Measurements from ENCODE around the gene MVB12B. TPM values are rescaled to one million over a fixed set of nuclear protein-coding genes. Genes with fewer than 3 reads are reported as not detected.

Gene MVB12B
- total and polyA plus RNA-seq, 2 of the 13 experiments (the other 11 are each of a cell fraction or from before 2014, with no cell fraction given), result 12.1 to 30.1 TPM

- Histone ChIP-seq H3K4me1 (ENCODE audit: insufficient read depth, low read length) (peaks cover 91% of the 10 kb centered on the region), H3K9me3 (ENCODE audit: low read length) (no peaks in the 10 kb centered on the region), H3K79me2 (ENCODE audit: insufficient read depth, low read length) (peaks cover 31% of the 10 kb centered on the region), H3K36me3 (replicated peaks in 1 of 2; ENCODE audit: control insufficient read depth in 1 of 2, insufficient read depth in 2 of 2, low read length in 2 of 2) (peaks cover 0 to 4% of the 10 kb centered on the region in 2 experiments; a peak in 1 of 5 replicates), H3K27me3 (ENCODE audit: control insufficient read depth in 1 of 2, insufficient read depth in 2 of 2, low read length in 2 of 2) (no peaks in the 10 kb centered on the region), H3K9ac (ENCODE audit: insufficient read depth, low read depth, low read length) (peak overlapping the region; percentile 10; the same call in 1 of the 2 replicates), H4K20me1 (ENCODE audit: insufficient read depth, low read length) (no peaks in the 10 kb centered on the region), H3K27ac (ENCODE audit: extremely low read length, insufficient read depth, low read length) (peak overlapping the region; percentile 86), H2AFZ (ENCODE audit: low read length) (peak overlapping the region; percentile 58), H3K4me3 (replicated peaks in 1 of 3; ENCODE audit: insufficient read depth in 1 of 3, low read depth in 2 of 3, low read length in 3 of 3) (peak overlapping the region in 1 of 3 experiments; percentile 43; a peak in 2 of 6 replicates), H3K4me2 (ENCODE audit: low read depth, low read length) (peak overlapping the region; percentile 84)
- ChIA-PET POLR2A (interaction anchor here (3.2 to 7.7 kb wide), 3 partner anchors 32 to 48 kb away, joined by 15 to 101 read pairs (median 41); partner anchors contain the start of gene MVB12B), CTCF (ENCODE audit: low intra/inter-chr PET ratio, low total read pairs) (no interaction called here)
- FAIRE-seq (peak; percentile 76), DNase-seq (ENCODE audit: low spot score) (peak; percentile 78), ATAC-seq (peak; percentile 79)
- no TSS peak for BruUV-seq (replicated peaks)
- intact Hi-C loops (cut with micrococcal nuclease; ENCODE audit: unreplicated experiment), result no loop called here
- WGBS (ENCODE audit: low lambda C conversion rate), result 30% methylated on average over 2 of the region's 4 CpGs
- in situ Hi-C loops (cut with HindIII; ENCODE audit: extremely low pct_ligation_motif_present, low pct_unique_long_range_greater_than_20kb), result loop anchor here (5.0 kb wide), 1 partner anchor 37 kb away; no protein-coding TSS in a partner anchor
- TF ChIP-seq ZNF652 (CRISPR knock-in tag; IDR thresholded peaks at IDR 0.05; ENCODE audit: borderline replicate concordance, low read depth) (no peak), POLR2G (IDR thresholded peaks at IDR 0.05; ENCODE audit: low read depth, low read length) (peak; percentile 41; the same call in 1 of the 2 replicates), ZSCAN25 (CRISPR knock-in tag; IDR thresholded peaks at IDR 0.05) (no peak), ZFX (CRISPR knock-in tag; IDR thresholded peaks at IDR 0.05; ENCODE audit: low read depth) (peak; percentile 42; the same call in 1 of the 2 replicates), ZNF296 (CRISPR knock-in tag; conservative IDR thresholded peaks at IDR 0.05) (0 out of 2 replicates have a peak, but pooled peaks have one; percentile 56), KDM2A (CRISPR knock-in tag; IDR thresholded peaks at IDR 0.05; ENCODE audit: borderline replicate concordance, low read depth) (peak; percentile 42; the same call in 1 of the 2 replicates), ADNP (CRISPR knock-in tag; IDR thresholded peaks at IDR 0.05) (no peak), ZNF770 (CRISPR knock-in tag; IDR thresholded peaks at IDR 0.05) (0 out of 2 replicates have a peak, but pooled peaks have one; percentile 8), ZBED4 (CRISPR knock-in tag; IDR thresholded peaks at IDR 0.05; ENCODE audit: borderline replicate concordance) (peak; percentile 55; the same call in 1 of the 2 replicates), SRY (CRISPR knock-in tag; IDR thresholded peaks at IDR 0.05) (0 out of 2 replicates have a peak, but pooled peaks have one; percentile 32), MED1 (CRISPR knock-in tag; IDR thresholded peaks at IDR 0.05) (peak; percentile 35), HDAC2 (CRISPR knock-in tag; IDR thresholded peaks at IDR 0.05) (peak; percentile 74), ETV5 (CRISPR knock-in tag; IDR thresholded peaks at IDR 0.05; ENCODE audit: borderline replicate concordance) (0 out of 2 replicates have a peak, but pooled peaks have one; percentile 15), ZNF570 (CRISPR knock-in tag; IDR thresholded peaks at IDR 0.05; ENCODE audit: borderline replicate concordance) (no peak), MAZ (IDR thresholded peaks at IDR 0.05; ENCODE audit: borderline replicate concordance, low read depth, low read length) (peak; percentile 29; the same call in 1 of the 2 replicates), MAZ (CRISPR knock-in tag; IDR thresholded peaks at IDR 0.05; ENCODE audit: low read depth) (no peak)
Measured at GRCh38 chr9:126374366-126374781, 47.7 kb downstream of the MVB12B start.
